HG03064 (cell line): ENCODE data around the gene ADORA1.

Experiments
- ATAC-seq: cut with Tn5 transposase; IDR thresholded peaks from one replicate; pipeline ENCODE4 v1.9.1; 2021; ENCODE audit warnings: low read depth; ENCODE audit not compliant: unreplicated experiment

The ADORA1 gene

DNA sequence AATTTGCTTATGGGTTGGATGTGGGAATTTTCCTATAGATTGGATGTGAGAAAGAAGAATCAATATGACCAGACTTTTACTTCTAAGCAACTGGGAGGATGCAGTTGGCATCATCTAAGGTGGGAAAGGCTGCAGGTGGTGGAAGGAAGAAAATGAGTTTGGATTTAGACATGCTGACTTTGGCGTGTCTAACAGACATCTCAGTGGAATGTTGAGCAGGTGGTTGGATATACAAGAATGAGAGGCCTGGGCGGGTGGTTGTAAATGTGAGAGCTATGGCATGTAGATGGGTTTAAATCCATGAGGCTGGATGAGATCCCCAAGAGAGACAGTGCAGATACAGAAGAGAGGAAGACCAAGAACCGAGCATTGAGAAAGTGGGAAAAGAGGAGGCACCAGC is 10.5 kb downstream of the ADORA1 start:
- ATAC-seq = no peak

DNA sequence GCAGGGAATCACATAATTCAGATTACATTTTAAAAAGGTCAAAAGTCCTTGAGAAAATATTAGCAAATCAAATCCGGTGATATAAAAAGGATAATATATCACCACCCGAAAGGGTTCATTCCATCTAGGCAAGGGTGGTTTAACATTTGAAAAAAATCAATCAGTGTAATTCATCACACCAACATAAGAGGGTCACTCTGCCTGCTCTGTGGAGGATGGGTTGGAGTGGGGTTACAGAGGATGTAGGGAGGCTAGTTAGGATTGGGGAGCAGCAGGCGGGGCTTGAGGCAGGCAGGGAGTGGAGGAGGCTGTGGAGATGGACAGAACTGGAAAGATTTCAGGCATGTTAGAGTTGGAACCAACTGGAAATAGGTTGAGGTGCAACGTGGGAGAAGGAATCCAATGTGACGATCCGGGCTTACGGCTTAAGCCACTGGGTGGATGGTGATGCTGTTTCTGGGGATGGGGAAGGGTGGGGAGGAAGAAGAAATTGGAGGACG is 12.5 kb downstream of the ADORA1 start:
- ATAC-seq = no peak

DNA sequence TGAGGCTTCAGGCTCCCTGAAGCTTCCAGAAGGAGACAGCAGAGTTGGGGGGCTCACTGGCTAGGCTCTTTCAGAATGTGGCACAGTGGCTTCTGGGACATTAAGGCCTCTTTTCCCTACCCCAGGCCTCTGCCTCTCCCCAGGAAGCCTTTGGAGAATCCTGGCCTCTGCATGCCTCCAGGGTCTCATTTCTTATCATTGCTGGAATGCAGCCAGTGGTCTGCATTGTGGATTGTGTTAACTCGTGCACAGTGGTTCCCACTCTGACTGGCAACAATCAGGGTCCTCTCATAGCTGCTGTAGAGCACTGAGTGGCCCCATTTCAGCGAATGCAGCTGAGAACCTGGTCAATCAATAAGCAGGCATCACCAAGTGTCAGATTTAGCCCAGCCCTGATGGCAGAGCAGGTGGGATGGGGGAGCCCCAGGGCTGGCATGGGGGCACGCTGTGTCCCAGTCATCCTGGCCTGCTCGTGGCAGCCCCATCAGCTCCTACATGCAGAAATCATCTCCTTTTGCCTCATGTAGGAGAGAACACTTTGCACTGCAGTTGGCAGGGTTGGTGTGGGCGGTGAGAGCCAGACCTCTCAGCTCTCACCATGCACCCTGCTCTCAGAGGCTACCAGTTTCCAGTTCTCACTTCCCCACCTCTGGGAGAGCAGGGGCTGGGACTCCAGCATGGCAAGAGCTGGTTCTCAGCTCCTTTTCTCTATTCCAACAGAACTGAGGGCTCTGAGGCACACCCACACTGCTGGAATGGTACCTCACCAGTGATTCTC is 13.4 kb downstream of the ADORA1 start:
- ATAC-seq = no peak

DNA sequence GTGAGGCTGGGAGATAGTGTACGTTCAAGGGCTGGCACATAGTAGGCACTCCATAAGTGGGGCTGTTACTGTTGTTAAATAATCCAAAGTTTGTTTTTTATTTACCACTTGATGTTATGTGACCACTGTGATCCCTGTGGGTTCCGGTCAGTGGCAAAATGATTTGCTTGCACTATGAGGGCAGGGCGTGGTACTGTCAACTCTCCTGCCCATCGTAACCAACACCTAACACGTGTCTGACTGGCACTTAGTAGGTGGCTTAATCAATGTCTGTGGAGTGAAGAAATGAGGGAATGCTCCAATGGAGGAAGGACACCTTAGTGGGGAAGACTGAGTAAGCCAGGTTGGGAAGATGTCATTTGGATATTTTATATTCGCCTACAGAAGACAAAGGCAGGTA is 14.6 kb downstream of the ADORA1 start:
- ATAC-seq = no peak

DNA sequence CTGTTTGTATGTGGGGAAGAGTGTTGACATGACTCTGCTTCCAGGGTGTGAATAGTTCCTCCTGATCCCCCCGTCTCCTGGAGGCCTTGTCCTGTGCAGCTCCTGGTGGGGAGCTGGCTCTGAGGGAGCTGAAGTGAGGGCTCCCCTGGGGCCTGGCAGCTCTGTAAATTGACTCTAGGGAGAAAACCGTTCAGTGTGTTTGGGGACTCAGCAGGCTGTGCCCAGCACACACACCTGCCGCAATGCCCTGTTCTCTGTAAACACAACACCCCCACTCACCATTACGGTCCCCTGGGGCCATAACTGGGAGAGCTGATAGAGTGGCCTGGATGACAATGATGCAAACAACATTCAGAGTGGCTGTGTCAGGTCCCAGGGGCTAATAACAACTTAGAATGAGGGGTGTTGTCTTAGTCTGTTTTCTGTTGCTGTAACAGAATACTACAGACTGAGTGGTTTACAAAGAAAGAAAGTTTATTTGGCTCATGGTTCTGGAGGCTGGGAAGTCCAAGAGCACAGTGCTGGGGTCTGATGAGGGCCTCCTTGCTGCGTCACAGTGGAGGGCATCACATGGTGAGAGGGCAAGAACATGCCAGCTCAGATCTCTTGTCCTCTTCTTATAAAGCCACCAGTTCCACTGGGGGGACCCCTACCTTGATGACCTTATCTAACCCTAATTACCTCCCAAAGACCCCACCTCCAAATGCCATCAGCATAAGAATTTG is 15.3 kb downstream of the ADORA1 start:
- no peak for ATAC-seq

DNA sequence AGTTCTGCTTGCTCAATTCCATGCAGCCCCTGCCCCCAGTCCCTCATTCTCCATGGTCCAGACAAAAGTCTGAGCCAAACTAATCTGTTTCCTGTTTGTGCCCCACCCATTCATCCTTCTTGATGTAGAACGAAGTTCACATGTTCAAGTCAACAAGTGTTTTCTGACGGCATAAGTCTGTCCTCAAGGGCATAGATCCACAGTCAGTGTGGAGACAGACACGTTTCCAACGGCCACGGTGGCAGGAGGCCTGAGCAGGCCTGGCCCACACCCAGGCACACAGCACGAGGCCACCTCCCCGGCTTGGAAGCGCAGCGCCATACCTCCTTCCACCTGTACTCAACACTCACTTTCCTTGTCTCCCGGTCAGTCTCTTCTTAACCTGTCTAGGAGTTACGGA is 16.1 kb downstream of the ADORA1 start:
- ATAC-seq = no peak

DNA sequence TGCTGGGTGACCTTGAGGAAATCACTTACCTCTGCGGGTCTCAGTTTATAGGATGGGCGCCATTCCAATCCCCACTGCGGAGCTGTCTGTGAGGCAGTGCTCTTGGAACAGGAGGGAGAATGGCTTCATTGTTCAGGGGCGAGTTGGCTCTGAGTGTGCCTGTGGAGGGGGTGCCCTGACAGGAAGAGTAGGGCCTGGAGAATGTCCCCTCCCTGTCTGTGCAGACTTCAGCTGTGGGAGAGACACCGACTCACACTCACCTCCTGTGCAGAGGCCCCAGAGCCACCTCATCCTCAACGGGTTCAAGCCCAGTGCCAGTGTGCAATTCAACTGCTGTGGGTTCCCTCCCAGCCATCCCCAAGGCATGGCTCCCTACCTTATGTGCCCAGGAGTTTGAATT is 17.1 kb downstream of the ADORA1 start:
- ATAC-seq = no peak

DNA sequence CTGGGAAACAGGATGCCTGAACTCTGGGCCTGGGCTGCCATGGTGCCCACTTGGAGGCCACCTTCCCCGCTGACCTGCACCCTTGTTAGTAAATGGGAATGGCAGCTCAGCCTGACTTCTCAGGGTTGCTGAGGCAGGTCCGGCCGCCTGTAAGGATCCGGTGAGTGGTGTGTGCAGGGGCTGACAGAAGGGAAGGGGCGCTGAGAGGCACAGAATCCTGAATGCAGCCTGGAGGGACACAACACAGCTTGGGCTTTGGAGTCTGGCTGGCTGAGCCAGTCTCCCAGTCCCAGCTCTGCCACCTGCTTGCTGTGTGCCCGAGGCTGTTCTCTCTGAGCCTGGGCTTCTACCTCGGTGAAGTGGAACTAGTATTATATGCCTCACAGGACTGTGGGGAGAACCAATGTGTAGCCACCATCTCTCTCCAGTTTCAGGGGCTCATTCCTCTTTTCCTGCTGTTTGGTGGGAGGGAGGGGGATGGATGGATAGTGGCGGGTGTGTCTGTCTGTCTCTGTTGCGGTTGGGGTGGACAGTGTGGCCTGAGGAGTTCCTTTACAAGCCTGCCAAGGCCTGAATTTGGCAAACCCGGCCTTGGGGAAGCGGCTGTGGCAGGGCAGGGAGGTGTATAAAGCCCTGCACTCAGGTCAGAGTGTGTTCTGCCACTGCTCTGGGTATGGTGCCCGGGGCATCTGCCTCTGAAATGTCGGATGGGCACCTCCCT is 18.0 kb downstream of the ADORA1 start:
- ATAC-seq = no peak

DNA sequence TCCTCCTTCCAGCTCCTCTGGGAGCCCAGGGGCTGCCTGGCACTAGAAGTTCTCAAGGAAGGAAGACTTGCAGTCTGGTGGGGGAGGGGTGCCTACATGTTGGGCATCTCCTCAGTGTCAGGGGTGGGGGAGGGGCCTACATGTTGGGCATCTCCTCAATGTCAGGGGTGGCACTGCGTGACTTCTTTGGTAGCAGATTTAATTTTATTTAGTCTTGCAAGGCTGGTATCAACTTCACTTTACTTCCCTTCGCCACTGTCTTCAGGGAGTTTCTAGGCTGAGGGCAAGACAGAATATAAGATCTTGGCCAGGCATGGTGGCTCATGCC is 18.5 kb downstream of the ADORA1 start:
- no peak for ATAC-seq

DNA sequence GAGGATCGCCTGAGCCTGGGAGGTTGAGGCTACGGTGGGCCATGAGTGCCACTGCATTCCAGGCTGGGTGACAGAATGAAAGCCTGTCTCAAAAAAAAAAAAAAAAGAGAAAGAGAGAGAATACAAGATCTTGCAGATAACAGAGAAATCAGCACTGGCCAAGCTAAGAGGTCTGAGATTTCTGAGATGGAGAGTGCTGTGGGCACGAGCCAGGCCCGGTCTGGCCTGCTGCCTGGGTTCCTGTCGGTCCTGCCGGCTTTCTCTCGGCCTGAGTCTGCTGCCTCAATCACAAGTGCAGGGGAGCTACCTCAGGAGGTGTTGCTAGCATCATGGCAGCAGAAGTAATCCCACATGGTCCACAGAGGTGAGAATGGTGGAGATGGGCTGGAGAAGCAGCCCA is 19.0 kb downstream of the ADORA1 start:
- ATAC-seq = no peak

DNA sequence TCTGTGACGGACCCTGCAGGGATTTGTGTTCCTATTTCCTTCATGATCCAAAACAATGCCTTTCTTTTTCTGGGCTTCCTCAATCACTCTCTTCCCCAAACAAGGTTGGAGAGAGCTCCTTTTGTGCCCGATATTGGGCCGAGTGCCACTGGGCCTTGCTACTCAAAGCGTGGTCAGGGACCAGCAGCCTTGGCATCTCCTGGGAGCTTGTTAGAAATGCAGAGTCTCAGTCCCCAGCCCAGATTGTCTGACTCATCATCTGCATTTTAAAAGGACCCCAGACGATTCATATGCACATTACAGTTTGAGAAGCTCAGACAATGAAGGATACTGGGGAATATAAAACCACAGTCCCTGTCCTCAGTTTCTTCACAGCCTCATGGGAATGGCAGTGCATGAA is 19.9 kb downstream of the ADORA1 start:
- ATAC-seq = no peak

DNA sequence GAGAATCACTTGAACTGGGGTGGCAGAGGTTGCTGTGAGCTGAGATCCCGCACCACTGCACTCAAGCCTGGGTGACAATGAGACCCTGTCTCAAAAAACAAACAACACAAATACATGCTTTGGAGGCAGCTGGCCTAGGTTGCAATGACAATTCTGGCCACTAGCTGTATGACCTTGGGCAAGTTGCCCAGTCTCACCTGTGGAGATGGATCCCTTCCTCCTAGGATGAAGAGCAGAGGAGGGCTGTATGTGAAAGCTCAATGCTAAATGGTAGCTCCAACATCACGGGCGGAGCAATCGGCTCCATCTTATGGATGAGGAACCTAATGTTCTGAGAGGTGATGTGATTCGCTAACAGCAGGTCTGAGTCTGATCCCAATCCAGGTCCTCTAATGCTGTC is 20.6 kb downstream of the ADORA1 start:
- no peak for ATAC-seq

DNA sequence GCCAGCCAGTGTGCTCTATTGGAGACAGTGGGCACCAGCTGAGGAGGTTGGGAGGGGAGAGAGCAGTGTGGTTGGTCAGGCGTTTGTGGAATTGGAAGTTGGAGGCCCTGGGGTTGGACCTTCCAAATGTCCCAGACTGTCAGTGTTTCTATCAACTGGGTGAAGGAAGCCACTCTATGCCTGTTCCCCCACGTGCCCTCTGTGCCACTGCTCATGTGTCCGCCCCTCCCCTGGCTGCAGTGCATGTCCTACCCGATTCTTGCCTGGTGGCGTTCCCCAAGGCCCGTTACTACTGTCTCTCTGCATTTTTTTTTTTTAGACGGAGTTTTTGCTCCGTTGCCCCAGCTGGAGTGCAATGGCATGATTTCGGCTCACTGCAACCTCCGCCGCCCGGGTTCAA is 21.1 kb downstream of the ADORA1 start:
- no peak for ATAC-seq

DNA sequence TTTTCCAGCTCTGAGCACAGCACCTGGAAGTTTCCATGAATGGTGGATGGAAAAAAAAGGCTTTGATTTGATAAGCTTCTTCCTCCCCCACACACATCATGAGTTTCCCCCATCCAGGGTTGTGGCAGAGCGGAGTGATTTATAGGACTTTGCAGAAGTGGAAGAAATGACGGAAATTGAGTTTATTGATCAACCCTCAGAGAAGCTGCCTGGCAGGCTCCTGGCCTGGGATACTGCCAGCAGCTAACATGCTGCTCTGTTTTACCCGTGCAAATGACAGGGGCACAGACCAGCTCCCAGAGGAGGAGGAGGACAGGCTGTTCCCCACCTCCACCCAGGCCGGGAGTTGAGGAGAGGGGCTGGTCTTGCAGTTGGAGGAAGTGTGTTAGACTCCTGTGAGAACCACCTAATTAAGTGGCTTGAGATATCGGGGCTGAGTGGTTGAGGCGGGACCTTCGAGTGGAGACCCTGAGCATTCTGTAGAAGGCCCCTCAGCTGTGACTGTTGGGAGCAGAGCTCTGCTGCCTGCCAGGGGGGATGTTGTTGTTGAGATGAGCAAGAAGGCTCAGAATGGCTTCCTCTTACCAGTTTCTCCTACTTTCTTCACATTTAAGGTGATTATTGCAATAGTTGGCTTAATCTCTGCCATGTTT is 21.8 kb downstream of the ADORA1 start:
- no peak for ATAC-seq

DNA sequence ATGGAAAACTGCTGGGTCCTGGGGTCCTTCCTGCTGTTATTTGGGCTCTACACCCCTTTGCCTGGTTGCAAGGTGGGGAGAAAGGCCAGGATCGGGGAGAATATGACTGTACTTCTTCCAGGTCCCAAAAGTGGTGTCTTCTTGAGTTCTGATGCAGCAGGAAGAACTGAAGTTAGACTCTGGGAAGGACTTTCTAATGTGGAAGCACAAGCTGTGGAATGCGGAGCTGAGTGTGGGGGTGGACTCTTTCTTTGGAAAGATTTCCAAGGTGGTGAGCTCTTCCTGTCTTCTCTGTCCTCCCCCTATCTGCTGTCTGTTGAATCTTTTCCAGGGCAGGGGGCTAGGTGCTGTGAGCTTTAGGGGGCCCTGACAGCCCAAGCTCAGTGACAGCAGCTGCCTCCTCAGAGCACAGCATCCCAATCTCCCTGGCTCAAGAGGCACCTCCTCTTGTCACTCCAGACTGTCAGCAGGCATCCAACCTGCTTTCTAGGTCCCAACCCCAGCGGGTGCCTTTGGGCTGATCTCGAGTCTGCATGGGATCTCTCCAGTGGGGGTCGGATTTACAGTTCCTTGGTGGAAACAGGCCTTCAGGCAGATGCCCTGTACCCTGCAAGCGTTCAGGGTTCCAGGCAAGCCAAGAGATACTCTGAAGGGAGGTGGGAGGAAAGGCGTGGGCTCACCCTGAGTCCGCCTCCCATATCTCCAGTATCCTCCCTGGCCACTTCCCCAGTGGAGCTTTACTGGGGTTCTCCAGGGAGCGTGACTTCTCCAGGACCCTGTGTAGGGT is 23.2 kb downstream of the ADORA1 start:
- no peak for ATAC-seq

DNA sequence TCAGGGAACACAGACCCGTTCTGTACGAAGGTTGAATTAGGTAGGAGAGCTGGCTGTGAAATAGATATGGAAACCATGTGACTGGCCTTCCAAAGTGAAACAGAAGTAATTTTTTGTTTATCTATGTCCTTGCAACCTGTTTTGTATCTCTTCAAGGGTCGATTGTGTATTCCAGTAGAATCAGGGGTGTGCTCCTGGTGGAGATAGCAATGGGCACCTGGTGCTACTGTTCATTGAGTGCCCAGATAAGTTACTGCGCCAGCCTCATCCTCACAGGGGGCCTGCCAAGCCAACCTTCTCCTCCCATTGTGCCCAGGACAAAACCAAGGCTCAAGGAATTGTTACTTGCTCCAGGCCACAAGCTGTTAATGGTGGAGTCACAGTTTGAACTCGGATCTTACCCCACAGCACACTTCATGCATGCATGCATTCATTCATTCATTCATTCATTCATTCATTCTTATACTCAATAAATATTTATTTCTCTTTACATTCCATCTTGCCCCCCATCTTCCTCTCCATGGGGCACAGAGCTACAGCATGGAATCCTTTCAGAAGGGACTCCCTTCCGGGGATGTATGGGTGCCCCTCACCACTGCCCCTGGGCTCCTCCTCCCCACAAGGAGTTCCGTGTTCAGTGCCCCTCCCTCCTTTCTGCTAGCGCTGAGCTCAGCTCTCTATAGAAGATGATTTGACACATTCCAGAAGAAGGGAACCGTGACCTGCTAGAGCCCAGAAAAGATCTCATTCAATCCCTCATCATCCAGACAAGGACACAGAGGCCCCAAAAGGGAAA is 24.0 kb downstream of the ADORA1 start:
- ATAC-seq = no peak

DNA sequence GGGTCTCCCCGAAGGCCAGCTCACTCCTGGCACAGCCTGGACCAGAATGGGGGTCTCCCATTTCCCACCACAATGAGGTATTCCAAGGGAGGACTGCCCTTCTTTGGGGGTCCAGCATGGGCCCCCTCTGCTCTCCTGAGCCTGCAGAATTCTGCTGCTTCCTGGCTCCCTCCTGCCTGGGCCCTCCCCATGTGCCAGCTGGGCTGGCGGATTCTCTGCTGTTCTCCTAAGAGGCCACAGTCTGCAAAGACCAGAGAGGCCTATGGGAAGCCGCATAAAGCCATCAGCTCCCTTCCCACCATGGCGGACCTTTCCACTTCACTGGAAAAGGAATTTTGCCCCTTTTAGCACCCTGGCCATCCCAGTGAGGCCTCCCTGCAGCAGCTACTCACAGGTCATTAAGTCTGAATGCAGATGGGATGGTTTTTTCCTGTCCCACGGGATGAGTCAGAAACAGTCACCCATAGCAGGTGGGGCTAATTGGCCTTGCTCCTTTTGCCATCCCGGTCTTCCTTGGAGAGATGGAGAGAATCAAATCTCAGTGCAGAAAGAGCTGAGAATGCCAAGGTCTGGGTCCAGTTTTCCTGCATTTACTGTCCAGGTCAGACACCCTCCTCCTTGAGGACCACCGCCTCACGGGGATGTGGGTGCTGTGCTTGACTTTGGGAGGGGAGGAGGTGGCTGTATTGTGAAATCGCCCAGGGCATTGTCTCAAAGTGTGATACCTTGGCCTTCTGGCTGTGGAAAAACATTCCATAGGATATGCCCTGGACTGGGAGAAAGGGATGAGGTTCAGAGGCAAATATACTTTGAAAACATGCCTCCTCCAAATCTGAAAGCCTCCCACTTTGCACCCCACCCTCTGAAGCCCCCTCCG is 24.9 kb downstream of the ADORA1 start:
- ATAC-seq = no peak
